GM15510 (cell line): ENCODE measurements around the gene ADAMTS6.

Experiments
- POLR2A ChIP-seq: IDR thresholded peaks from 3 replicates; pipeline ENCODE4 v1.6.1; 2011; ENCODE audit warnings: borderline replicate concordance; ENCODE audit not compliant: insufficient read length; ENCODE audit errors: extremely low read depth

The ADAMTS6 gene

DNA sequence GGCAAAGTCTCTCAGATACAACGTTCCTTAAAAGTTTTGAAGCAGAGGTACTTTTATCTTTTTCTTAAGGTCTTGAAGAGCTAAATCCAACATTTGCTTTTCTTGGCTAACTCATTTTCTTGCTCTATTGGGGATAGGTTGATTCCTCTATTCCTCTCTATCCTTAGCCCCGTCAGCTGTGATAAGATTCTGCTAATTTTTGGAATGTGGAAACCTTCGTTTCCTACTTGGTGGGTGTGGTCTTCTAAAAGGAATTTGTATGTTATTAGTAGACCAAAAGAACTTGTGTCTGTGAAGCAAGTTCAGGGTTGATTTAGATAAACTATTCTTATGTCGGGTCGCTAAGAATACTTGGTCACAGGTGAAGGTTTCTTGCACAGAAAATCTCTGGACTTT lies 308.6 kb downstream of the ADAMTS6 start:
- no peak for TF ChIP-seq POLR2A

DNA sequence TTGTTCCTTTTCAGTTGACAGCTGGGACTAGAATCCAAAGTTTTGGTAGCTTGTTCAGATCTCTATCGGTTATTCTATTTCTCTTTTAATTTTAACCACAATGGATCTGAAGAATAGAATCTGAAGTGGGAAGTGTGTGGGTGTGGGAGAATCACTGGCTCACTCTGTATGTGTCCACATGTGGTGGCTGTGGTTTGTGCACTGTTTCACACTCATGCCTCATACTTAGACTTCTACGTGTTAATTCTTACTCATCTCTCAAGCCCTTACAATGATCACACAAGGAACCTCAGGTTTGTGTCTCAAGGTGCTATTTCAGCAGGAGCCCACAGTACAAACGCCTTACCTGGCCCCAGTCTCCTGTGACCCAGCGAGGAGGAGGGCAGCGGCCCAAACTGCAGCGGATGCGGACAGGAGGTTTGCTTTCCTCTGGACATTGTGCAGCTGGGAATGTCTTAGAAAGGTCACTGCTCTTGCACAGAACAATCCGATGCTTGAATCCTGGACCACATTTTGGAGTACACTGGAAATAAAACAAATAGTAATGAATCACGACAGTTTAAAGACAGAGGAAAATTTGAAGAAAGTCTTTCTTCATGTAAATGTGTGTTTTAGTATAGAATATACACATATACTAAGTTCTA lies 309.1 kb downstream of the ADAMTS6 start:
- no peak for TF ChIP-seq POLR2A

DNA sequence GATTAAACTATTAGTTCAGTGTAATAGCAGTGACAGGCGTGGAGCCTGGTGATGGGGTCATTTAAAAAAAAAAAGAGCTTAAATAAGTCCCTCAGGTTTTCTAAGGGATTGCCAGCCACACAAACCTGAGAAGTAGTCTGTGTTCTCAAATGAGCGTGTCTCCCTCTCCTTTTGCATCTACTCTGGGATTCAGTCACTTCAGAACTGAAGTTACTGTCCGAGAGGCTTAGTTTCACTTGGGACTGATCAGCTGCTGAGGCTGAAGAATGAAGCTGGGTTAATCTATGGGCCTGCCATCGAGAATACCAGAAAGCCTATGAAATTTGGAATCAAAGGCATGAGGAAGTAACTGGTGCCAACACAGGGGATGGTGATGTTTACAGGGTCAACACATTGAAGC lies 310.1 kb downstream of the ADAMTS6 start:
- TF ChIP-seq POLR2A: no peak

DNA sequence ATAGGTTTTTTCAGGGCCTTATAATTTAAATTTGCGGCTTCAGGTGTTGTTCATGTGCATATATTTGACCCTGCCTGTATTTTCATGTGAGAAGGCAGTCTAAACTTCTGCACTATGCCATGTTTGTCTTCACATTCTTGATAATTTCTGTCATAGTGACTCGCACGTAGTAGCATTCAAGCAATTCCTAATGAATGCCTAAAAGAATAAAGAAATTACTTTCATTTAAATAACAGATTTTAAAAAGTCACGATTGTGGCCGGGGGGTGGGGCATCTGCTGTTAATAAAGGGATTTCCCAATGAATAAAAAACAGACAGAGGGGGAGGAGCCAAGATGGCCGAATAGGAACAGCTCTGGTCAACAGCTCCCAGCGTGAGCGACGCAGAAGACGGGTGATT lies 318.0 kb downstream of the ADAMTS6 start:
- TF ChIP-seq POLR2A: no peak

DNA sequence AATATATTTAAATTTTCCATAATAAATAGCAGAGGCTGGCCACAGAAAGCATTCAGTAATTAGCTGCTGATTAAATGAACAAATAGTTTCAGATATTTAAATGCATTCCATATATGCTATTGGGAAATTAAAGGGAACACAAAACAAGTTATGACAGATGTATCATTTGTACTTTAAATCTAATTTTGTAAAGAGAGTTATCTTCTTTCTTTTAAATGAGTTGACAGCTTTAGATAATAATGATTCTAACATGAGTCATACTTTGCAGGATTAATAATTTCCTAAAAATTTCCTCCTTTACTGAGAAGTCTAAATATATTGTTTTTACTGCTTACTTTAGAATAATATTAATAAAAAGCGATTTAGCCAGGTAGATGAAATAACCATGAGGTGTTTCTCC lies 320.1 kb downstream of the ADAMTS6 start:
- TF ChIP-seq POLR2A: no peak

DNA sequence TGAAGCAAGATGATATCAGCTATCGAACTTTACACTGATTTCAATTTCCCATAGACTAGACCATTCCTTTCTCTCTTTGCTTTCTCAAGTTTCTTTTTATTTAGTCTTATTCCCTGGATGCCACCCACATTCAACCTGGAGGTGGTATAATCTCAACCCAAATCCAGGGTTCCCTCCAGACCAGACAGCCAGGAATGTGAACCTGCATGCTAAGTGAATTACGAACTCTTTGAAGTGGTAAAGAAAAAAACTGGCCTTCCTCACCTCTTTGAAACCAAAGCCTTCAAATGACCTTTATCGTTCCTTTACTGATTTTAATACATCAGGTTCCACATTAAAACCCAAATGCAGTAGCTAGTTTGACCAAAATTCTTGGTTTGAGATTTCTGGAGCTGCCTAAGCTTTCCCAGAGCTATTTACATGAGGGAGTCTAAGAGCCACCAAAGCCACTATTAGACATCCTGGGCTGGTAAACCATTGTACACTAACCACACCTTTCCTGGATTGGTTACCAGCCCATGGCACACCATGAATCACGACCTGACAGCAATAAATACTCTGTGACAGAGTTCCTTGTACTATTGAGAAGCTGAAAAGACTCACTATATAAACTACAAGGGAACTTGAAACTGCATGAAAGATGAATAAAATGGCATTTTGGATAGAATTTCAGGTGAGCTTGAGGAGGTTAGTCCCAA lies 323.7 kb downstream of the ADAMTS6 start:
- no peak for TF ChIP-seq POLR2A

DNA sequence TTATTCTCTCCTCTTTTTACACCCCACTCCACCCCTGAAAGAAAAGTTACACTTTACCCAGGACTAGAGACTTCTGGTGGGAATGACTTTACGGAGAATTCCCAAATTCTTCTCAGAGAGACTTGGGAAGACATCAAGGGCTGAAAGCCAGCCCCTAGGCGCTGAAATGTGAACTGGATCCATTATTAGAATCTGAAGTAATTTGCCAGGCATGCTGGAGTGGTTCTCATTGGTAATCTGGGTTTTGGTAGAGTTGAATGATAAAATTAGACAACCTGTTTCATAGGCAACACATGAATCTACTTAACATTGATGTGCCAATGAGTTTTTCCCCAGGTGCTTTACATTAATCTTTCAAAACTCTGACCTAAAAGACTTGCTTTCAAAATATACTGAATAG lies 324.8 kb downstream of the ADAMTS6 start:
- TF ChIP-seq POLR2A: no peak

DNA sequence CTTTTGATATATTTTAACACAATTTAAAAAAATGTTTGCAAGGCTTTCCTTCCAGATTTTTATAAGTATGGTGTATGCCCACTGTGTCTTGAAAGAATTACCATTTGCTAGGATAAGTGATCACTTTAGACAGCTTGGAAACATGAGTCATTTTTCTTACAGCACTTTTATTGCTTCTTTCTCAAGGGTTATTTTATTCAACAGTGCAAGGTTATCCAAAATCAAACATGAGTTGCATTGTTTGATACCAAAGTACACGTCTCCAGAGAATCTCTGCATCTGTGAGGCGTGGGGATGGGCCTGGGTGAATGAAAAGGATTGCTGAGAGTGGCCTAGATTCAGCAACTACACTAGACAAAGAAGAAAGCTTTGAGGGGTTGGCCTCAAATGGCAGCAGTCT lies 329.6 kb downstream of the ADAMTS6 start:
- TF ChIP-seq POLR2A: no peak

DNA sequence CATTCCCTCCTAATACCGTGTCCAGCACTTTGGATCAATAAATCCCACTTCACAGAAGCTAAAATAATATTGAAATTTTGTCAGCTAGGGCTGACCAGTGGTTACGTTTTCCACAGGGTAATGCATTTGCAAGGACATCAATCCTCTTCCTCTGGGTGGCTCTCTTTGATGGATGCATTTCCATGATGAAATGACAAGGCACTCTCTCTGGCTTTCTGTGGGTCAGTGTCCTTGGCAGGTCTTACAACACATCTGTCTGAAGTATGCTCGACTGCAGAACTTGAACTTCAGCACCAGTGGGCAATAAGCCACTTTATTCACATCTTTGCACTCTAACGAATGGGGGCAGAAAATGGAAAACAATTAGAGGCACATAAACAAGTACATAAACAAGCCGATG lies 330.1 kb downstream of the ADAMTS6 start:
- TF ChIP-seq POLR2A: no peak

DNA sequence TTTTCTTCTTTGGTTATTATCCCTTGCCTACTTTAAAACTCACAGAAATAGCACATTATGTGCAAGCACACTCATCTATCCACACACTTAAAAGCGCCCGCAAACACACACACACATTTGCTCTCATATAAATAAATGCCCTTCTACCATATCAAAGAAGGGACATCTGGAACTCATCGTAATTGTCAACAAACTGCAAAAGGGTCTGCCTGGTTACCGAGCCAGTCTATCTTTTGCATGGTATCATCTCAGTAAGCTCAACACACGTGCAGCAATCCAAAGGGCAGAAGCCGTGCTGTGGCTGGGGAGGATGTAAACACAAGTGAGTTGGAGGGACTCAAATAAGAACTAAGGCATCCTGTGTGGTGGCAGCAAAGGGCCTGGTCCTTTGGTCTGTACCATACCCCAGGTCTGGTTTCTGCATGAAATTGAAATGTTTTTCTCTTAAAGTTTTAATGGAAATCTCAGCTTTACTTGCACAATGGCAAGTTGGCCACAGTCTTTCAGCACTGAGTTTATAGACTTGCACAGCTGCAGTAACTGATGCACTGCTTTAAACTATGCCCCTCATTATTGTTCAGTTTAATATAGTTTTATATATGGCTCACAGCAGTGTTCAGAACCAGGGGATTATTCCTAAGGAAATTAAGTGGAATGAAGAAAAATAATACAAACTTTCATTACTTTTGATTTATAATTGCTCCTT lies 331.0 kb downstream of the ADAMTS6 start:
- TF ChIP-seq POLR2A: no peak

DNA sequence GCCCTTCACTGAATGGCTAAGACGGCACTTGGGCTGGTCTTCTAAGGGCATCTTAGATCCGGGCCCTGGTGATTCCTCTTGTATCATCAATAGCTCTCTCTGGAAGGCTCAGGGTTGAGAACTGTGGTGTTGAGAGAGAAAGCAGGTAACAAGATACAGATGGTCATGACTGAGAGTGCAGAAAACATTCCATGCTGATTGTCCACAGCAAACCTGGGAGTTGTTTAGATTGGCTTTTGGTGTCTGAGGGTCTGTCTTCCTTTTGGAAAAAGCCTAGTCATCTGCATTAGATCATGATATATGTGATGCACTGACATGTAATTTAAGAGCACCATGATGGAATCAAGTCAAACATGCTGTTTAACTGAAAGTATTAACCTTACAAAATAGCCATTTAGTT lies 331.9 kb downstream of the ADAMTS6 start:
- TF ChIP-seq POLR2A: no peak

DNA sequence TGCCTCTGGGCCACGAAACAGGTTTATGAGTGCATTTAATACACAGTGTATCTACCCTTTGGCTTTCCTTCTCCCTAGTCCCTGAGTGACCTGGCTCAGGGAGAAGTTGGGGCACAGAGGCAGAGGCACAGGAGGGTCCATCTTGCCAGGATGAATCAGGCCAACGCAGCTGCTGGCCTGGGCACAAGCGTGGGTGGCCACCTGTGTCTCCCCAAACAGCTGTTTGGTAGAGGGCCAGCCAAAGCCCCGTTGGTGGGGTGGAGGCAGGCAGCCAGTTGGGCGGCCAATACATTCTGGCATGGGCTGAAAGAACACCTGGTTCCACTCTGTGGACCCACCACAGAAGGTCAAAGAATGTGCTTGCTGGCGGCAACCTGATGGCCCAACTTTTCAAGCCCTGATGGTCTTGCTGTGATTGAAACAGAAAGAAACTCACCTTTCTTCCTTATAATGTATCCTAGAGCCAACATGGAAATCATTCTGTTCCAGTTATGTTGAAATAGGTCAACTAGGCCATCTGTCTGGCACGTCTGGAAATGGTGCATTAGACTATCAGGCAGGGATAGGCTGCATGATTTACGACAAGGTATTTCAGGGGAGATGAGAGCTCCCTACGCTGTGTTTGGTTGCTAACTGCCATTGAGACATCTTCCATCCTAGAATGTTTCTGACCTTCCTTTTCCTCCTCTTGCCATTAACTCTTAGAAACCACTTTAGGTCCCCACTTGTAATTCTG lies 337.4 kb downstream of the ADAMTS6 start:
- TF ChIP-seq POLR2A: no peak

DNA sequence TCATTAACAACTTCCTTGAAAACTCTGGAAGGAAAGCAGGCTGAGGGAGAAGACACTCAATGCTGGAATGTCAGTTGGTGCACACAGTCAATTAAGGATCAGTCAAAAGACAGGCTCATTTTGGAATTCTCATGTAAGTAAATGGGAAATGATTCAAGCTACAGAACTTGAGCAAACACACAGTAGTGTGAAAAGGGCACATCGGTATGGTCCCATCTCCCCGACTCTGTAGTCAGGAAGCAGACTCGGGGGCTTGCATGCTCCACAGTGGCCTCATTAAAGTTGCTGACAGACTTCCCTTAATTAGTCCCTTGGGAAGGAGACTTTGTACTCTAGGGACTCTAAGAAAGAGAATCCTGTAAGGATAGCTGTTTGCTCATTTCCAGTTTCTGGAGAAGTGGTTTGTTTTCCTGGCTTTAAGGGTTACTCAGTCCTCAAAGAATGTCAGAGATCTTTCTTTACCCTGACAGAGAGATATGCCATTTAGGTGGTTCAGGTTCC lies 339.2 kb downstream of the ADAMTS6 start:
- no peak for TF ChIP-seq POLR2A

DNA sequence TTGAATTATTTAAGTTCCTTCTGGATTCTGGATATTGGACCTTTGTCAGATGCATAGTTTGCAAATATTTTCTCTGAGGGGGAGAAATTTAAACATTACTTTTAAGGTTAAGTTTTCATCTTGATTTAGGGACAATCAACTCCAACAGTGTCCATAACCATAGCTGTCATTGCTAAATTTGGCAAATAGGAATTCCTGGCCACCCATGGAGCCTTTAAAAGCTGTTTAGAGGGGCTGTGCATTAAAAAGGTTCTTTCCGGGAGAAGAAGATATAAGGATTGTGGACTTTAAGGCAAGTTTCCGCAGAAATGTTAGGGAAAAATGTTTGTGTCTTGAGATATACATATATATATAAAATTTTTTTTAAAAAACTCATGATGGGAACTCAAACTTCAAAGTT lies 339.7 kb downstream of the ADAMTS6 start:
- TF ChIP-seq POLR2A: no peak

DNA sequence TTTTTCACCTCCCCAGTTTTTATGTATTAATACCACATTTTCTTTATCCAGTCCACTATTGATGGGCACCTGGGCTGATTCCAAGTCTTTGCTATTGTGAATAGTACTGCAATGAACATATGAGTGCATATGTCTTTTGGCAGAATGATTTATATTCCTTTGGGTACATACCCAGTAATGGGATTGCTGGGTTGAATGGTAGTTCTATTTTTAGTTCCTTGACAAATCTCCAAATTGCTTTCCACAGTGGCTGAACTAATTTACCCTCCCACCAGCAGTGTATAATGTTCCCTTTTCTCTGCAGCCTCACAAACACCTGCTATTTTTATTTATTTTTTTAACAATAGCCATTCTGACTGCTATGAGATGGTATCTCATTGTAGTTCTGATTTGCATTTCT lies 340.2 kb downstream of the ADAMTS6 start:
- TF ChIP-seq POLR2A: no peak
